Psoas muscle (tissue), 8 donors: ENCODE measurements around the gene RAB4B. TPM values are rescaled to one million over a fixed set of nuclear protein-coding genes. Genes with fewer than 3 reads are reported as not detected.

Source experiments
- ATAC-seq, 4 donors: fragments of 200-7000 bp; cut with Tn5 transposase; one replicate each; pipeline ENCODE4 v1.9.1; 2020; ENCODE audit warnings: moderate library complexity in 3 of 4, mild to moderate bottlenecking in 2 of 4
- DNase-seq, 2 donors: peaks; one replicate each; pipeline ENCODE4 v3.0.0-alpha.2; 2020
- H3K27ac ChIP-seq: fragments of 200-600 bp; one replicate; pipeline ENCODE4 v1.8.0; 2022
- H3K27me3 ChIP-seq, 3 donors: fragments of 200-600 bp in 1 of 3; one replicate each; pipeline versions ENCODE4 v1.6.1 to v1.8.0; 2013 to 2022; ENCODE audit warnings: low read length in 2 of 3, mild to moderate bottlenecking in 2 of 3, moderate library complexity in 1 of 3; ENCODE audit not compliant: insufficient read depth in 3 of 3
- H3K36me3 ChIP-seq, 2 donors: fragments of 200-600 bp in 1 of 2; one replicate each; pipeline versions ENCODE4 v1.6.1 to v1.8.0; 2013 to 2022; ENCODE audit warnings: low read depth in 1 of 2, mild to moderate bottlenecking in 1 of 2, moderate library complexity in 1 of 2; ENCODE audit not compliant: insufficient read depth in 1 of 2
- H3K4me1 ChIP-seq: fragments of 200-600 bp; one replicate; pipeline ENCODE4 v1.8.0; 2022
- H3K4me3 ChIP-seq: fragments of 200-600 bp; one replicate; pipeline ENCODE4 v1.8.0; 2022; ENCODE audit warnings: mild to moderate bottlenecking
- H3K9me3 ChIP-seq: fragments of 200-600 bp; one replicate; pipeline ENCODE4 v1.8.0; 2022
- WGBS, 3 donors: extraction: QIAGEN DNeasy Blood & Tissue Kit; methylation state at CpG; one replicate each; pipeline versions ENCODE4 v1.1.6 to v1.1.7; 2013; 5-methylcytosine and 5-hydroxymethylcytosine counted together
- intact Hi-C, 2 donors: fragments of 100-400 bp; cut with DNase I; formaldehyde crosslinking; loops; one replicate each; pipeline versions ENCODE4 v1.11.0 to v1.14.2; 2022
- polyA plus RNA-seq, 3 donors: library from polyadenylated mRNA; stranded (reverse); fragments of 200-250 nt; gene quantifications; one replicate each; pipeline ENCODE4 v1.2.3, GENCODE V29; 2013
- total RNA-seq, 4 donors: library from RNA; stranded (reverse); fragmentation: NEBNext Ultra II Directional in 2 of 4; extraction: Animal tissue kit (Norgen Biotek cat#: 25700) in 2 of 4; gene quantifications; one replicate each; pipeline versions ENCODE4 v1.2.1 to v1.2.4, GENCODE V29; 2021 to 2023
- TF ChIP-seq, protein P1 (sequence below): fragments of 200-600 bp; IDR thresholded peaks from one replicate; pipeline ENCODE4 v1.8.0; 2022; ENCODE audit warnings: antibody characterized with exemption
- donor health status: healthy with polysubstance abuse.
- donor health status: DM: no; HTN: no; CAD: no; lungs with moderate emphysema.
- donor health status: Bipolar disorder and iron deficiency.
- donor health status: healthy.
- donor health status: DM: yes; HTN: yes; CAD: no.
- donor health status: DM: no; HTN: no; CAD: no.
- donor health status: DM: no; HTN: no; CAD: no.
- donor health status: DM: yes; HTN: yes; CAD: no.

RAB4B gene
- total and polyA plus RNA-seq, 7 donors: 8.2 to 28.7 (median 14.5) TPM

DNA sequence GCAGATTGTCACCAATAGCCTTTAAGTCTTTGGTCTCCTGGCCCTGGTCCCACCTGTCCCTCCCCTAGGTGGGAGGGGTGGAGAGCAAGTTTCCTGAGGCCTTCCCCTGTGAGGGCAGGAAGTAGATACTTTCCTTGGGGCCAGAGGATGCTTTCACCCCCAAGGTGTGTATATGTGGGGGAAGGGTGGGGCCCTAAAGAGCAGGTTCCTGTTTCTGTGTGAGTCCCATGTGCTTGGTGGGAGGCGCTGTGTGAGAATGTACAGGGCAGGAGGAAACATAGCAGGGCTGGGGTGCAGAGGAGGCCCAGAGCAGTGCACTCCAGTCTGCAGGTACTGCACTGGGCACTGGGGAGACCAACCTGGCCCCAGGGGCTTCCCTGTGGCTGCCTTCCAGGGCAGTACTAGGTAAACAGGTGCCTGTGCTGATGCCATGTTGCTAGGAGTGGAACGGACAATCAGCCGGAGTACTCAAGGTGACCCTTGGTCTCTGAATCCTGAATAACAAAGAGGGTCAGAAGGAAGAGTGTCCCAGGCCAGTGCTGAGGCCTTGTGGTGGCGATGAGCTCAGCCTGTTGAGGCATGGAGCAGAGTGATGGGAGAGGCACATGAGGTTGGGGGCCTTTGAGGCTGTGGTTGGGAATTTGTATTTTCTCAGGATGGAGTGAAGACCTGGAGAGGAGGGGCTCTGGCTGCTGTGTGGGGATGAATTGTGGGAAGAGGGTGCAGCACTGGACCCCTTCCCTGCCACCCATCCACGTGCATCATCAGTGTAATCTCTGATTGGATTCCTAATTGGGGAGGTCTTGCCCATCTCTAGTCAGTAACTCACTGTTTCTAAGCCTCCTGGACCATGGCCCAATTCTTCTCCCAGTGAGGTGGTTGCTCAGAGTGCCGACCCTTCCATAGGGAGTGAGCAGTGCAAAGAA is 26.1 kb downstream of the RAB4B start:
- intact Hi-C loops: loop anchor here (5.0 to 10.0 kb wide), 2 partner anchors 139 to 142 kb away; no protein-coding TSS in a partner anchor
- peaks cover 0 to 48% of the 10 kb centered on the region in 2 donors for H3K36me3 ChIP-seq
- DNase-seq: no peak
- H3K27me3 ChIP-seq: no peaks in the 10 kb centered on the region
- ATAC-seq: no peak
- peak overlapping the region; percentile 64 for H3K27ac ChIP-seq
- H3K4me3 ChIP-seq: peak overlapping the region; percentile 53
- no peaks in the 10 kb centered on the region for H3K9me3 ChIP-seq
- H3K4me1 ChIP-seq: peaks cover 66% of the 10 kb centered on the region
- 51 to 58% (median 56%) methylated on average over 6 of the region's 6 CpGs for WGBS, 3 donors
- TF ChIP-seq, protein P1, sequence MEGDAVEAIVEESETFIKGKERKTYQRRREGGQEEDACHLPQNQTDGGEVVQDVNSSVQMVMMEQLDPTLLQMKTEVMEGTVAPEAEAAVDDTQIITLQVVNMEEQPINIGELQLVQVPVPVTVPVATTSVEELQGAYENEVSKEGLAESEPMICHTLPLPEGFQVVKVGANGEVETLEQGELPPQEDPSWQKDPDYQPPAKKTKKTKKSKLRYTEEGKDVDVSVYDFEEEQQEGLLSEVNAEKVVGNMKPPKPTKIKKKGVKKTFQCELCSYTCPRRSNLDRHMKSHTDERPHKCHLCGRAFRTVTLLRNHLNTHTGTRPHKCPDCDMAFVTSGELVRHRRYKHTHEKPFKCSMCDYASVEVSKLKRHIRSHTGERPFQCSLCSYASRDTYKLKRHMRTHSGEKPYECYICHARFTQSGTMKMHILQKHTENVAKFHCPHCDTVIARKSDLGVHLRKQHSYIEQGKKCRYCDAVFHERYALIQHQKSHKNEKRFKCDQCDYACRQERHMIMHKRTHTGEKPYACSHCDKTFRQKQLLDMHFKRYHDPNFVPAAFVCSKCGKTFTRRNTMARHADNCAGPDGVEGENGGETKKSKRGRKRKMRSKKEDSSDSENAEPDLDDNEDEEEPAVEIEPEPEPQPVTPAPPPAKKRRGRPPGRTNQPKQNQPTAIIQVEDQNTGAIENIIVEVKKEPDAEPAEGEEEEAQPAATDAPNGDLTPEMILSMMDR: no peak

DNA sequence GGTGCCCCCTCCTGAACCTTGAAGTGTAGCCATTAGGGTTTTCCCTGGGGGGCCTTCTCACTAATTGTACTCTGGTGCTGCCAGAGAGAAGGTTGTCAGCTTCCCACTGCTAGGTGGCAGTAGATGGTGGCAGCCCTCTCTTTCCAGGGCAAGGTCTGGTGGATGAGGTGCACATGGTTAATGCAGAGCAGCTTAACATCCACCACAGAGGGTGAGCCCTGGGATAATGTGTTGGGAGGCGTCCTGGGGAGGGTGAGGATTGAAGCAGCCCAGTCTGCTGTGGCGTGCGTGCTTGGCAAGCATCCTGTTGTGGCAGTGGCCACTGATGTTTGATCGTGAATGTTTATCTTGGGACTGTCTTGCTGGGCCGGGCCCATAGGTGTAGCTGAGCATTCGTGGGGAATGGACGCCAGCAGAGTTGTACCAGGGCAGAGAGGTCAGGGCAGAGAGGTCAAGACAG is 26.8 kb downstream of the RAB4B start:
- WGBS, 3 donors: 28 to 49% (median 30%) methylated on average over 7 of the region's 7 CpGs
- ATAC-seq: no peak
- peak overlapping the region; percentile 64 for H3K27ac ChIP-seq
- DNase-seq: no peak
- H3K27me3 ChIP-seq: no peaks in the 10 kb centered on the region
- H3K4me1 ChIP-seq: peaks cover 68% of the 10 kb centered on the region
- no peaks in the 10 kb centered on the region for H3K9me3 ChIP-seq
- intact Hi-C loops: loop anchor here (5.0 to 10.0 kb wide), 3 partner anchors 88 to 143 kb away; partner anchors contain the start of genes COQ8B (in 1 of the 2) and ITPKC (in 1 of the 2)
- TF ChIP-seq, protein P1: no peak
- peaks cover 0 to 53% of the 10 kb centered on the region in 2 donors for H3K36me3 ChIP-seq
- no peak overlapping the region for H3K4me3 ChIP-seq

DNA sequence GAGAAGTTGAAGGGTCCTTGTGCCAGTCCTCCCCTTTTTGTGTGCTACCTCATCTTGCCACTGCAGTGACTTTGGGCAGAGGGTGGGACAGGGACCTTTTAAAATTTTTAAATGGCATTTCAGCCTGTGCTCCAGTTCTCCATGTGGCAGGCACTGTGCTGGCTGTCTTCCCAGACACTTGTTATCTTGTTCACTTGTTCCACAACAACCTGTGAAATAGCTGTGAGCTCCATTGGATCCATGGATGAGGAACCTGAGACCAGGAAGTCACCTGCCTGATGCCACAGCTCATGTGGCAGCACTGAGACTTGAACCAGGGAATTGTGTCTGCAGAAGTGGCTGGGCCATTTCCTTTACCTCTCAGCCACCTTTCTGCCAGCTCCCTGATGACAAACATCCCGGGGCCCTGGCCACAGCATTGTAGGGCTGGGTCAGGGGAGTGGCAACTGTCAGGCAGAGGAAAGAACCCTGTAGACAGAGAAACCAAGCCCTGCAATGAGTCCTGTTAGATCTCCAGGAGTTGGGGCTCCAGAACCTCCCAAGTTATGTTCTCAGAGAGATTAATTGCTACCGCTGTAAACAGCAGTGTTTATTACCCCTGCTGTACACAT is 27.3 kb downstream of the RAB4B start:
- DNase-seq: no peak
- 42 to 66% (median 59%) methylated on average over 2 of the region's 2 CpGs for WGBS, 3 donors
- ATAC-seq: no peak
- Histone ChIP-seq H3K9me3 (no peaks in the 10 kb centered on the region), H3K4me3 (no peak overlapping the region), H3K36me3 (peaks cover 0 to 50% of the 10 kb centered on the region in 2 donors), H3K27ac (peak overlapping the region; percentile 64), H3K4me1 (peaks cover 69% of the 10 kb centered on the region), H3K27me3 (no peaks in the 10 kb centered on the region)
- TF ChIP-seq, protein P1: no peak
- intact Hi-C loops: loop anchor here (5.0 to 10.0 kb wide), 2 partner anchors 88 to 141 kb away; partner anchors contain the start of genes COQ8B (in 1 of the 2) and ITPKC (in 1 of the 2)

DNA sequence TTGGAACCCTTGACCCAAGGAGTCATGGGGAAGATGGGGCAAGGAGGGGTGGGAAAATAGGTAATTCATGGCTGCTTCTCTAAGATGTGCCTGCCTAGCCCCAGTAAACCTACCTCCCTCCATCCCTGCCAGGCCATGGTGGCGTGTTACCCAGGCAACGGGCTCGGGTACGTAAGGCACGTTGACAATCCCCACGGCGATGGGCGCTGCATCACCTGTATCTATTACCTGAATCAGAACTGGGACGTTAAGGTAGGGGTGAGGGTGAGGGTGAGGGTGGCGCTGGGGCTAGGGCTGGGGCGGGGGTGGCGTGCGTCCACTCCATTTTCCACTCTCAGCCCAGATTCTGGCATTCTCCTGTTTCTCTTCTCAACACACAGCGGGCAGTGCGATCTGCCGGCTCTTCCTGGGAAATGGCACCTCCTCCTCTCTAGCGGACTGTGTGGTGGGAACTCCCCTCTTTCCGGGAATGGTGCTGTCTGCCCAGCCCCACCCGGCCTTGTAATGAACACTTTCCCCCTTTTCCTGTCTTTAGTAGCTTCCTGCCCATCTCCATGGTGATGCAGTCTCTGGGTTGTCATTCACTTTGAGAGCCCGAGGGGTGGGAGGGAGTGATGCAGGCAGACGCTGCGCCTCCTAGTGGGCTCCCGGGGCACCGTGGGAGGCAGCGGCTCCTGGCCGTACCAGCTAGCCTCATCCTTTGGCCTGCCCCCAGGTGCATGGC is 28.5 kb downstream of the RAB4B start:
- Histone ChIP-seq H3K36me3 (peaks cover 0 to 39% of the 10 kb centered on the region in 2 donors), H3K27ac (peak overlapping the region; percentile 64), H3K4me1 (peaks cover 56% of the 10 kb centered on the region), H3K27me3 (no peaks in the 10 kb centered on the region), H3K9me3 (no peaks in the 10 kb centered on the region), H3K4me3 (peak overlapping the region; percentile 22)
- intact Hi-C loops: loop anchor here (5.0 to 10.0 kb wide), 2 partner anchors 89 to 142 kb away; partner anchors contain the start of genes COQ8B (in 1 of the 2) and ITPKC (in 1 of the 2)
- TF ChIP-seq, protein P1: peak; percentile 68
- DNase-seq: peak; percentile 84 to 88
- WGBS, 3 donors: 40 to 44% (median 42%) methylated on average over 26 of the region's 26 CpGs
- peak in 3 of 4 donors; percentile 40 to 49 (median 42) for ATAC-seq
